Trophoblast cell (in vitro differentiated cells and primary cell): ENCODE measurements around the gene CTSF.

Experiments
- DNase-seq, 2 donors: peaks; one replicate each; pipeline ENCODE4 v3.0.0-alpha.2; 2016
- H2AFZ ChIP-seq: 2 replicates; pipeline ENCODE4 v1.6.1; 2013; ENCODE audit warnings: low read length, moderate library complexity, mild to moderate bottlenecking; ENCODE audit not compliant: insufficient read depth, poor library complexity
- H2AK5ac ChIP-seq: 2 replicates; pipeline ENCODE4 v1.6.1; 2013; ENCODE audit warnings: mild to moderate bottlenecking, low read length
- H2BK120ac ChIP-seq: 2 replicates; pipeline ENCODE4 v1.6.1; 2013; ENCODE audit warnings: low read length, mild to moderate bottlenecking, moderate library complexity; ENCODE audit not compliant: insufficient read depth, poor library complexity
- H2BK12ac ChIP-seq: 2 replicates; pipeline ENCODE4 v1.6.1; 2013; ENCODE audit warnings: mild to moderate bottlenecking, low read length, moderate library complexity
- H2BK5ac ChIP-seq: 2 replicates; pipeline ENCODE4 v1.6.1; 2013; ENCODE audit warnings: low read length, low read depth, moderate library complexity, mild to moderate bottlenecking; ENCODE audit not compliant: poor library complexity
- H3K14ac ChIP-seq: 2 replicates; pipeline ENCODE4 v1.6.1; 2013; ENCODE audit warnings: mild to moderate bottlenecking, low read length
- H3K18ac ChIP-seq: 2 replicates; pipeline ENCODE4 v1.6.1; 2013; ENCODE audit warnings: mild to moderate bottlenecking, low read length
- H3K23ac ChIP-seq: 2 replicates; pipeline ENCODE4 v1.6.1; 2013; ENCODE audit warnings: low read length
- H3K27ac ChIP-seq: 2 replicates; pipeline ENCODE4 v1.5.1; 2013; ENCODE audit warnings: low read depth, mild to moderate bottlenecking, inconsistent platforms, low read length, moderate library complexity
- H3K27me3 ChIP-seq: 2 replicates; pipeline ENCODE4 v1.6.1; 2013; ENCODE audit warnings: inconsistent platforms, mild to moderate bottlenecking, low read length, moderate library complexity; ENCODE audit not compliant: insufficient read depth
- H3K36me3 ChIP-seq, 2 experiments: 1 replicate in 1 of 2; 2 replicates in 1 of 2; pipeline ENCODE4 v1.6.1; 2013; ENCODE audit warnings: low read length in 2 of 2, mild to moderate bottlenecking in 2 of 2, moderate library complexity in 1 of 2; ENCODE audit not compliant: insufficient read depth in 2 of 2, control insufficient read depth in 1 of 2
- H3K4ac ChIP-seq: 2 replicates; pipeline ENCODE4 v1.6.1; 2013; ENCODE audit warnings: low read depth, mild to moderate bottlenecking, low read length, moderate library complexity
- H3K4me1 ChIP-seq, 2 experiments: 1 replicate in 1 of 2; 2 replicates in 1 of 2; pipeline ENCODE4 v1.6.1; 2013; ENCODE audit warnings: low read length in 2 of 2, mild to moderate bottlenecking in 2 of 2, moderate library complexity in 1 of 2; ENCODE audit not compliant: insufficient read depth in 2 of 2, control insufficient read depth in 1 of 2
- H3K4me2 ChIP-seq: 2 replicates; pipeline ENCODE4 v1.6.1; 2013; ENCODE audit warnings: inconsistent platforms, mild to moderate bottlenecking, low read length, moderate library complexity
- H3K4me3 ChIP-seq: 2 replicates; pipeline ENCODE4 v1.5.1; 2013; ENCODE audit warnings: mild to moderate bottlenecking, low read depth, low read length, inconsistent platforms
- H3K79me1 ChIP-seq: one replicate; pipeline ENCODE4 v1.6.1; 2013; ENCODE audit warnings: low read length
- H3K79me2 ChIP-seq: 2 replicates; pipeline ENCODE4 v1.6.1; 2013; ENCODE audit warnings: low read length, mild to moderate bottlenecking; ENCODE audit not compliant: control insufficient read depth, insufficient read depth, poor library complexity
- H3K9ac ChIP-seq: 2 replicates; pipeline ENCODE4 v1.6.1; 2013; ENCODE audit warnings: mild to moderate bottlenecking, low read length
- H3K9me3 ChIP-seq: 2 replicates; pipeline ENCODE4 v1.6.1; 2013; ENCODE audit warnings: low read depth, mild to moderate bottlenecking, control low read depth, inconsistent platforms, low read length; ENCODE audit not compliant: insufficient read depth
- H4K12ac ChIP-seq: 2 replicates; pipeline ENCODE4 v1.6.1; 2013; ENCODE audit warnings: low read depth, mild to moderate bottlenecking, low read length, moderate library complexity
- H4K8ac ChIP-seq: 2 replicates; pipeline ENCODE4 v1.6.1; 2013; ENCODE audit warnings: low read depth, mild to moderate bottlenecking, low read length, moderate library complexity
- H4K91ac ChIP-seq: one replicate; pipeline ENCODE4 v1.6.1; 2013; ENCODE audit warnings: low read depth, mild to moderate bottlenecking, low read length, moderate library complexity
- WGBS: extraction: QIAGEN DNeasy Blood & Tissue Kit; methylation state at CpG from one replicate; pipeline ENCODE4 v1.1.7; 2013; ENCODE audit warnings: missing lambda C conversion rate; ENCODE audit not compliant: insufficient read length, insufficient coverage; ENCODE audit errors: extremely low coverage; 5-methylcytosine and 5-hydroxymethylcytosine counted together

CTSF gene

GRCh38 chr11:66564538-66564937 is 3.9 kb downstream of the CTSF start:
- no peak overlapping the region for H4K8ac ChIP-seq

GRCh38 chr11:66563832-66564231 is 4.6 kb downstream of the CTSF start:
- Histone ChIP-seq H3K36me3 (no peaks in the 10 kb centered on the region), H4K12ac (no peak overlapping the region), H4K91ac (no peak overlapping the region), H3K18ac (no peak overlapping the region), H2BK12ac (no peak overlapping the region), H2AK5ac (no peak overlapping the region), H3K14ac (no peak overlapping the region), H3K79me2 (no peaks in the 10 kb centered on the region), H3K4me1 (no peaks in the 10 kb centered on the region), H3K4me2 (no peak overlapping the region), H2BK5ac (no peak overlapping the region), H2BK120ac (no peak overlapping the region), H3K4me3 (no peak overlapping the region), H3K4ac (no peak overlapping the region), H3K27me3 (no peaks in the 10 kb centered on the region), H3K9me3 (peaks cover 2% of the 10 kb centered on the region), H3K23ac (no peak overlapping the region), H2AFZ (no peak overlapping the region), H3K79me1 (no peaks in the 10 kb centered on the region), H3K9ac (no peak overlapping the region), H3K27ac (no peak overlapping the region), H4K8ac (no peak overlapping the region)
- WGBS = no CpG with 5 or more reads among the region's 10 CpGs
- no peak for DNase-seq

More at GRCh38 chr11:66564538-66564937, 3.9 kb downstream of the CTSF start:
- Histone ChIP-seq H3K4me3 (no peak overlapping the region), H3K27me3 (no peaks in the 10 kb centered on the region), H3K14ac (no peak overlapping the region), H3K36me3 (no peaks in the 10 kb centered on the region), H4K12ac (no peak overlapping the region), H3K27ac (no peak overlapping the region), H3K9ac (no peak overlapping the region), H3K79me2 (no peaks in the 10 kb centered on the region), H2AFZ (no peak overlapping the region), H3K23ac (no peak overlapping the region), H3K4me2 (no peak overlapping the region), H3K9me3 (no peaks in the 10 kb centered on the region), H3K4me1 (no peaks in the 10 kb centered on the region), H2AK5ac (no peak overlapping the region), H4K91ac (no peak overlapping the region), H3K79me1 (no peaks in the 10 kb centered on the region), H2BK120ac (no peak overlapping the region), H2BK12ac (no peak overlapping the region), H3K18ac (no peak overlapping the region), H3K4ac (no peak overlapping the region), H2BK5ac (no peak overlapping the region)
- DNase-seq = no peak
- WGBS = no CpG with 5 or more reads among the region's 14 CpGs

GRCh38 chr11:66562907-66563583 is 5.4 kb downstream of the CTSF start:
- no peaks in the 10 kb centered on the region for H3K79me1 ChIP-seq
- no peak overlapping the region for H4K12ac ChIP-seq
- no peak overlapping the region for H3K23ac ChIP-seq
- peaks cover 2% of the 10 kb centered on the region for H3K9me3 ChIP-seq
- no peaks in the 10 kb centered on the region for H3K79me2 ChIP-seq
- H2AK5ac ChIP-seq = no peak overlapping the region
- H3K18ac ChIP-seq = no peak overlapping the region
- H2AFZ ChIP-seq = no peak overlapping the region
- H3K14ac ChIP-seq = no peak overlapping the region
- no peaks in the 10 kb centered on the region for H3K4me1 ChIP-seq
- H3K9ac ChIP-seq = no peak overlapping the region
- no peak for DNase-seq
- H2BK5ac ChIP-seq = no peak overlapping the region
- no peak overlapping the region for H4K91ac ChIP-seq
- H3K4ac ChIP-seq = no peak overlapping the region
- no peaks in the 10 kb centered on the region for H3K36me3 ChIP-seq
- H3K4me3 ChIP-seq = no peak overlapping the region
- H3K4me2 ChIP-seq = no peak overlapping the region
- H2BK120ac ChIP-seq = no peak overlapping the region
- no peaks in the 10 kb centered on the region for H3K27me3 ChIP-seq
- no peak overlapping the region for H2BK12ac ChIP-seq
- no CpG with 5 or more reads among the region's 20 CpGs for WGBS
- no peak overlapping the region for H4K8ac ChIP-seq
- no peak overlapping the region for H3K27ac ChIP-seq

DNA sequence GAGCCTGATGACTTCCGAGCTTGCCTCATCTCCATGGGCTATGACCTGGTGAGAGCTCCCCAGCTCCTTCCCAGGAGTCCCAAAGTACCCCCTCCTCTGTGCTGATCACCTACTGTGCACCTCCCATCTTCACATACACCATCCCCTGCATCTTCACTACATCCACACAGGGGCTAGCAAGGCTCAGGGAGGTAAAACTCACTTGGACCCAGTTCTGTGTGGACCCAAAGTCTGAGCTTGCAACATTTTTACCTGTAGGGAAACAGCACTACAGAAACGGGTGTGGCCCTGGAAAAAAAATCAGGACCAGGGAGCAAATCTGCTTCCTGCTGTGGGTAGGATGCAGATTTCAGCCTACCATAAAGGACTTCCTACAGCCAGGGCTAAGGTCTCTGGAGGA is 6.1 kb downstream of the CTSF start:
- H3K9ac ChIP-seq = no peak overlapping the region

More for the DNA sequence above, 6.1 kb downstream of the CTSF start:
- Histone ChIP-seq H3K27me3 (no peaks in the 10 kb centered on the region), H2AFZ (no peak overlapping the region), H4K12ac (no peak overlapping the region), H3K4me1 (no peaks in the 10 kb centered on the region), H4K91ac (no peak overlapping the region), H3K4ac (no peak overlapping the region), H3K36me3 (no peaks in the 10 kb centered on the region), H2BK5ac (no peak overlapping the region), H3K23ac (no peak overlapping the region), H3K18ac (no peak overlapping the region), H2AK5ac (no peak overlapping the region), H2BK120ac (no peak overlapping the region), H3K27ac (no peak overlapping the region), H2BK12ac (no peak overlapping the region), H3K79me1 (no peaks in the 10 kb centered on the region), H4K8ac (no peak overlapping the region), H3K79me2 (no peaks in the 10 kb centered on the region), H3K14ac (no peak overlapping the region), H3K4me2 (no peak overlapping the region), H3K9me3 (peaks cover 4% of the 10 kb centered on the region), H3K4me3 (no peak overlapping the region)
- no peak for DNase-seq
- WGBS = no CpG with 5 or more reads among the region's 2 CpGs
